HEK293T (cell line): ENCODE results near the gene CST7.

Experiments
- CTCF ChIA-PET: fragments of 350-600 bp; formaldehyde crosslinking; extraction: SDS; loops from one replicate; lab custom pipeline; 2021; ENCODE audit warnings: antibody characterized with exemption, inconsistent platforms; lab: Yijun Ruan, JAX
- POLR2A ChIA-PET: fragments of 350-600 bp; formaldehyde crosslinking; extraction: SDS; loops from one replicate; lab custom pipeline; 2020; ENCODE audit warnings: antibody characterized with exemption, inconsistent platforms; lab: Yijun Ruan, JAX
- DNase-seq: peaks from one replicate; pipeline ENCODE4 v3.0.0; 2012; ENCODE audit warnings: mixed read lengths; ENCODE audit errors: extremely low spot score
- ARNT ChIP-seq: fragments of 450-650 bp; IDR thresholded peaks from 2 replicates; pipeline ENCODE4 v1.6.1; 2017; ENCODE audit warnings: mild to moderate bottlenecking
- BHLHE40 ChIP-seq: fragments of 450-650 bp; IDR thresholded peaks from 2 replicates; pipeline ENCODE4 v1.6.1; 2016; ENCODE audit warnings: mild to moderate bottlenecking, moderate library complexity, borderline replicate concordance
- CTBP1 ChIP-seq: fragments of 450-650 bp; IDR thresholded peaks from 2 replicates; pipeline ENCODE4 v1.6.1; 2016; ENCODE audit warnings: borderline replicate concordance
- ELF4 ChIP-seq: fragments of 450-650 bp; IDR thresholded peaks from 2 replicates; pipeline ENCODE4 v1.6.1; 2017; ENCODE audit warnings: antibody characterized with exemption
- FOXA1 ChIP-seq: fragments of 450-650 bp; IDR thresholded peaks from 2 replicates; pipeline ENCODE4 v1.6.1; 2016; ENCODE audit warnings: mild to moderate bottlenecking
- FOXK2 ChIP-seq: fragments of 450-650 bp; IDR thresholded peaks from 2 replicates; pipeline ENCODE4 v1.6.1; 2016; ENCODE audit warnings: mild to moderate bottlenecking
- FOXM1 ChIP-seq: fragments of 450-650 bp; IDR thresholded peaks from 2 replicates; pipeline ENCODE4 v1.6.1; 2017; ENCODE audit warnings: mild to moderate bottlenecking, borderline replicate concordance
- HDGF ChIP-seq: fragments of 450-650 bp; IDR thresholded peaks from 2 replicates; pipeline ENCODE4 v1.6.1; 2017; ENCODE audit warnings: antibody characterized with exemption, borderline replicate concordance
- L3MBTL2 ChIP-seq: fragments of 450-650 bp; conservative IDR thresholded peaks from 2 replicates; pipeline ENCODE4 v1.6.1; 2016; ENCODE audit warnings: mild to moderate bottlenecking
- LEF1 ChIP-seq: fragments of 450-650 bp; IDR thresholded peaks from 2 replicates; pipeline ENCODE4 v1.6.1; 2017; ENCODE audit warnings: mild to moderate bottlenecking, borderline replicate concordance
- NFRKB ChIP-seq: fragments of 450-650 bp; IDR thresholded peaks from 2 replicates; pipeline ENCODE4 v1.6.1; 2016; ENCODE audit warnings: mild to moderate bottlenecking, moderate library complexity
- SP1 ChIP-seq: fragments of 450-650 bp; IDR thresholded peaks from 2 replicates; pipeline ENCODE4 v1.6.1; 2017
- SUZ12 ChIP-seq: fragments of 450-650 bp; IDR thresholded peaks from 2 replicates; pipeline ENCODE4 v1.6.1; 2016; ENCODE audit warnings: mild to moderate bottlenecking
- TARDBP ChIP-seq: fragments of 450-650 bp; IDR thresholded peaks from 2 replicates; pipeline ENCODE4 v1.6.1; 2016
- ZNF384 ChIP-seq: fragments of 450-650 bp; IDR thresholded peaks from 2 replicates; pipeline ENCODE4 v1.6.1; 2016
- TF ChIP-seq, protein P1 (sequence below): fragments of 450-650 bp; IDR thresholded peaks from 2 replicates; pipeline ENCODE4 v1.6.1; 2016

Gene CST7

DNA sequence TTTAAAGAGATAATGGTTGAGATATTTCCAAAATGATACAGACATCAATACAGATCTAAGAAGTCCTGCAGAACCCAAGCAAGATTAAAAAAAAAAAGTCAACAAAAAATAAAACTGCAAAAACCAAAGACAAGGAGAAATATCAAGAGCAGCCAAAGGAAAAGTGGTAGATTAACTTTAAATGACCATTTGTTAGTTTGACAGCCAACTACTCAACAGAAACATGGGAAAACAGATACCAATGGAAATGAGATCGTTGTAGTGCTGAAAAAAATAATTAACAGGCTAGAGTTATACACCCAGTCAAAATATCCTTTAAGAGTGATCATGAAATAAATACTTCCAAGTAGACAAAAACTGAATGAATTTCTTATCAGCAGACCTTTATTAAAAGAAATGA, 53.9 kb downstream of the CST7 start:
- no peak for DNase-seq
- POLR2A ChIA-PET, result no interaction called here
- CTCF ChIA-PET, result no interaction called here
- TF ChIP-seq NFRKB, result no peak
- TF ChIP-seq, protein P1, sequence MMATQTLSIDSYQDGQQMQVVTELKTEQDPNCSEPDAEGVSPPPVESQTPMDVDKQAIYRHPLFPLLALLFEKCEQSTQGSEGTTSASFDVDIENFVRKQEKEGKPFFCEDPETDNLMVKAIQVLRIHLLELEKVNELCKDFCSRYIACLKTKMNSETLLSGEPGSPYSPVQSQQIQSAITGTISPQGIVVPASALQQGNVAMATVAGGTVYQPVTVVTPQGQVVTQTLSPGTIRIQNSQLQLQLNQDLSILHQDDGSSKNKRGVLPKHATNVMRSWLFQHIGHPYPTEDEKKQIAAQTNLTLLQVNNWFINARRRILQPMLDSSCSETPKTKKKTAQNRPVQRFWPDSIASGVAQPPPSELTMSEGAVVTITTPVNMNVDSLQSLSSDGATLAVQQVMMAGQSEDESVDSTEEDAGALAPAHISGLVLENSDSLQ, result no peak
- TF ChIP-seq FOXM1, result no peak
- TF ChIP-seq ELF4, result no peak
- no peak for TF ChIP-seq HDGF
- TF ChIP-seq FOXA1, result no peak

DNA sequence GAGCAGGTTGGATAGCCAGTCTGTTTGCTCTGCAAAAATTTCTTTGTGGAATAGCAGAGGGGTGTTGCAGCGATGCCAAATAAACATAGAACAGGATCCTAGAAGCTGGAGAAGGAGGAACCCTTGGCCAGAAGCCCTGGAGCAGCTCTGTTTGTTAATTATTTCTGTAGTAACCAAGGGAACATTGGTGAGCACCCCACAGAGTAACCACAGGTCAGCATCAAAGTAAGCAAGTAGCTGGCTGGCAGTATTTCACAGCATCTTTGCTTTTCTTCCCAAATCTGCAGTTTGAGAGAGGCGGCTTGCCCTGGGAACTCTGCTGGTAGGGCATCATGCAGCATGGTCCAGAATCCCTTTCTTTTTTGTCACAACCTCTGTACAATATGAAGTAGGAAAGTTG, 56.2 kb downstream of the CST7 start:
- ChIA-PET CTCF (no interaction called here), POLR2A (no interaction called here)
- no peak for TF ChIP-seq LEF1
- TF ChIP-seq SP1, result no peak
- no peak for TF ChIP-seq TARDBP
- TF ChIP-seq, protein P1, result no peak
- TF ChIP-seq FOXA1, result no peak
- no peak for DNase-seq

DNA sequence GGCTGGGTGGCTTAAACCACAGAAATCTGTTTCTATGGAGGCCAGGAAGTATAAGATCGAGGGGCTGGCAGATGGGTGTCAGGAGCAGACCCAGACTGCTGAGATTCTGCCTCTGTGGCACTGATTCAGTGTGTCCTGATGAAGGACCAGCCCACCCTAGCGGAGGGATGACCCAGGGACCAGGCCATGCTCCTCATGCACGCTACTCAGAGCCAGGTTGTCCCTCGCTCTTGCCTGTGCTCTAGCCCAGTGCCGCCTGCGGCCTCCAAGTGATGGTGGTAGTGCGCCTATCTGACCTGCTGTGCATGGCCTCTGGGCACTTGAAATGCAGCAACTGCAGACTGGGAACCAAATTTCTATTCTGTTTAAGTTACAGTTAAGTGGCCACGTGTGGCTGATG, 56.6 kb downstream of the CST7 start:
- TF ChIP-seq CTBP1, result no peak
- no peak for TF ChIP-seq BHLHE40
- no peak for TF ChIP-seq FOXM1
- TF ChIP-seq SP1, result no peak
- TF ChIP-seq L3MBTL2, result no peak
- TF ChIP-seq FOXK2, result no peak
- TF ChIP-seq ZNF384, result no peak
- no peak for TF ChIP-seq LEF1
- TF ChIP-seq NFRKB, result no peak
- TF ChIP-seq ARNT, result no peak
- no peak for TF ChIP-seq TARDBP
- no peak for TF ChIP-seq FOXA1
- no peak for TF ChIP-seq ELF4
- TF ChIP-seq SUZ12, result no peak
- TF ChIP-seq, protein P1, result no peak
- no peak for TF ChIP-seq HDGF
- DNase-seq, result no peak
- ChIA-PET POLR2A (no interaction called here), CTCF (no interaction called here)

DNA sequence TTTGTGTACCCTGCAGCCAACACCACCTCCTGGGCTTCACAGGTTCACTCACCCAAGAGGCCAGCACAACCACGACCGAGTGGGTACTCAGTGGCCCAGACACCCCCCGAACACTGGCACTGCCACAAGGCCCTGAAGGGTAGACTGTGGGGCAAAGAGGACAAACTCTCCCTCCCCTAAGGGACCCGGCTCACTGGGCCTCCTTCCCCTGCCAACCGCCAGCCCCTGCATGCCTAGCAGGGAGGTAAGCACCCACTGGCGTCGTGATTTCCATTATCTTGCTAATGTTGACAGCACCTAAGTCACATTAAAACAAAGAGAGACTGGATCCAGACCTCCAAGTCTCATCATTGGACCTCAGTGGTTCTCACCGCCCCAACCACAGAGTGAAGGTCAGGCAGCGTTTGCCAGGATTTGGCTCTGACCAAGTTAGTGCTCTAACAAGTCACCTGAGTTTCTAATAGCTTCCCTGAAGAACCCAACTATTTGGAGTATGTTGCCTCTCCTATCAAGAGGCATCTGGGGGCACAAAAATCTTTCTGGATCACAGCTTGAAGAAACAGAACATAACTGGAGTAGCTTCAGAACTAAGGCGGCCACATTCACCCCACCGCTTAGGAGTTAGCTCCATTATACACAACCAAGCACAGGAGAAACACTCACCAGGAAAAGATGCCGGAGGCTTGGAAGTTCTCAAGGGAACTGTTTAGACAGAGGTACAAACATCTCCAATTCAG, 57.5 kb downstream of the CST7 start:
- no peak for DNase-seq
- ChIA-PET CTCF (interaction anchor here (1.1 kb wide), 1 partner anchor 13 kb away, joined by 4 read pairs; no protein-coding TSS in a partner anchor), POLR2A (no interaction called here)
- TF ChIP-seq ARNT, result no peak
- TF ChIP-seq CTBP1, result no peak
- no peak for TF ChIP-seq FOXM1
- TF ChIP-seq NFRKB, result no peak
- TF ChIP-seq LEF1, result no peak
- TF ChIP-seq TARDBP, result no peak
- no peak for TF ChIP-seq FOXA1
- TF ChIP-seq, protein P1, result no peak
- TF ChIP-seq ZNF384, result no peak

DNA sequence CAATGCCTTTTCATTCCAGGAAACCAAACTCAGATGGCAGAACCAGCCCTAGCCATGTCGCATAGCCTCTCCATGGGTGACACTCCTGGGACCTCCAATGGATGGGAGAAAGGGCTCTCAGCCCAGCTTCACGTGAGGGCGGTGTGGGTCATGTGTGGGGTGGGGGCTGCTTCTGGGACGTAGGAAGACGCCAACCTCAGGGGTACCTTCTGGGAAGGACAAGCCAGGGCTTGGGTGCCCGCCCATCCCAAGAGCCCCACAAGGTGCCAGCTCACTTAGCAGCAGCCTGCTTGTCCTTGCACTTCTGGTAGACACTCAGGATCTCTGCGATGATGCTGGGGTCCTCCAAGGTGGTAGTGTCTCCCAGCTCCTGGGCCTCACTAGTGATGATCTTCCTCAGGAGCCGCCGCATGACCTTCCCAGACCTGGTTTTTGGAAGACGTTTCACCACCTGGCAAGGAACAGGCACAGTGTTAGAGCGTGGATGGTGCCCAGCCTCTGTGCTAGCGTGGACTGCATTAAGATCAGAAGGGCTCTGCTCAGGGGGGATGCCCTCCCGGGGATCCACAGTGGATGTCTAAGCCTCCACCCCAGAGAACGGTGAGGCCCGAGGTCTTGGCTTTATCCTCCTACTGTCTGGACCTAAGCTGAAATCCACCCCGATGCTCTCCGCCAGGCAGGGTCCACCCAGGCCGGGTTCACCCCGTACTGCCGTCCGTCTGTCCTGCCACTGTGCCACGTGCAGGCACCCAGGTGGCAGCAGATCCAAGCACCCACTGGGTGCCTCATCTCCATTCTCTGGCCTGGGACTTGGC, 58.6 kb downstream of the CST7 start:
- ChIA-PET POLR2A (no interaction called here), CTCF (interaction anchor here (1.1 kb wide), 1 partner anchor 14 kb away, joined by 4 read pairs; no protein-coding TSS in a partner anchor)
- TF ChIP-seq FOXA1, result no peak
- no peak for TF ChIP-seq NFRKB
- TF ChIP-seq BHLHE40, result no peak
- no peak for TF ChIP-seq SUZ12
- no peak for TF ChIP-seq SP1
- TF ChIP-seq ARNT, result no peak

More for the DNA sequence above, 58.6 kb downstream of the CST7 start:
- DNase-seq, result no peak
